Gastrocnemius medialis (tissue), 4 donors: ENCODE data around the gene SEC22C.

ENCODE experiments used
- CTCF ChIP-seq, 5 experiments: fragments of 450-650 bp in 3 of 5; fragments of 200-600 bp in 2 of 5; sonication (generic) in 2 of 5; IDR thresholded peaks in 4 of 5; conservative IDR thresholded peaks in 1 of 5; 1 replicate in 4 of 5; 2 replicates in 1 of 5; pipeline ENCODE4 v1.5.1; 2016 to 2019; ENCODE audit warnings: antibody characterized with exemption in 5 of 5, mild to moderate bottlenecking in 3 of 5, moderate library complexity in 3 of 5
- POLR2A ChIP-seq, 2 donors: fragments of 450-650 bp; IDR thresholded peaks; one replicate each; pipeline ENCODE4 v1.6.1; 2017; ENCODE audit warnings: antibody characterized with exemption in 2 of 2, mild to moderate bottlenecking in 2 of 2, moderate library complexity in 2 of 2

- TF ChIP-seq CTCF (IDR thresholded peaks at IDR 0.05 in 4 of 5, conservative IDR thresholded peaks at IDR 0.05 in 1 of 5) (no peak), POLR2A (IDR thresholded peaks at IDR 0.05) (no peak)
Observed at GRCh38 chr3:42578054-42578453, 3.7 kb downstream of the SEC22C start.
